ENCODE data around the gene WDR70. TPM values are rescaled to one million over a fixed set of nuclear protein-coding genes. Genes with fewer than 3 reads are reported as not detected.
"Not testable (repeated sequence)": the region's sequence is repeated elsewhere in the genome, so short reads cannot be mapped to it uniquely, and the experiment has no call there.

WDR70 gene
- total RNA-seq, 1 experiment from 2014 or later, result 28.4 TPM

GRCh38 chr5:37506722-37507121 is 127.6 kb downstream of the WDR70 start:
- no peaks in the 10 kb centered on the region for H3K36me3 ChIP-seq

GRCh38 chr5:37511646-37512045 is 132.5 kb downstream of the WDR70 start:
- no peak overlapping the region for H3K27ac ChIP-seq
- H3K36me3 ChIP-seq, result no peaks in the 10 kb centered on the region
- no peak for DNase-seq (ENCODE audit: low read depth in 1 of 2, low spot score in 2 of 2)
- H3K4me1 ChIP-seq (replicated peaks), result no peaks in the 10 kb centered on the region
- no peaks in the 10 kb centered on the region for H3K9me3 ChIP-seq (replicated peaks)
- H3K27me3 ChIP-seq (replicated peaks), result no peaks in the 10 kb centered on the region
- no peak overlapping the region for H3K4me3 ChIP-seq

More at GRCh38 chr5:37506722-37507121, 127.6 kb downstream of the WDR70 start:
- Histone ChIP-seq H3K27ac (no peak overlapping the region), H3K9me3 (replicated peaks) (no peaks in the 10 kb centered on the region), H3K4me3 (no peak overlapping the region), H3K4me1 (replicated peaks) (no peaks in the 10 kb centered on the region), H3K27me3 (replicated peaks) (no peaks in the 10 kb centered on the region)
- DNase-seq (ENCODE audit: low read depth in 1 of 2, low spot score in 2 of 2), result no peak

- Histone ChIP-seq H3K27ac (no peak overlapping the region), H3K4me1 (replicated peaks) (no peaks in the 10 kb centered on the region), H3K4me3 (no peak overlapping the region), H3K27me3 (replicated peaks) (no peaks in the 10 kb centered on the region), H3K9me3 (replicated peaks) (no peaks in the 10 kb centered on the region), H3K36me3 (peaks cover 2% of the 10 kb centered on the region; the same call in 1 of the 2 replicates)
- DNase-seq (ENCODE audit: low read depth in 1 of 2, low spot score in 2 of 2), result no peak
Measured at GRCh38 chr5:37514946-37515345, 135.8 kb downstream of the WDR70 start.

GRCh38 chr5:37517686-37518085 is 138.6 kb downstream of the WDR70 start:
- no peak for DNase-seq (ENCODE audit: low read depth in 1 of 2, low spot score in 2 of 2)
- Histone ChIP-seq H3K4me3 (no peak overlapping the region), H3K4me1 (replicated peaks) (no peaks in the 10 kb centered on the region), H3K27ac (no peak overlapping the region), H3K27me3 (replicated peaks) (no peaks in the 10 kb centered on the region), H3K36me3 (peaks cover 2% of the 10 kb centered on the region; the same call in 1 of the 2 replicates), H3K9me3 (replicated peaks) (no peaks in the 10 kb centered on the region)

- not testable (repeated sequence) for H3K4me3 ChIP-seq; H3K27ac ChIP-seq; H3K4me1 ChIP-seq (replicated peaks); DNase-seq (ENCODE audit: low read depth in 1 of 2, low spot score in 2 of 2); H3K9me3 ChIP-seq (replicated peaks); H3K36me3 ChIP-seq; H3K27me3 ChIP-seq (replicated peaks)
Measured at GRCh38 chr5:37518356-37518755, 139.2 kb downstream of the WDR70 start.

- H3K4me3 ChIP-seq, result no peak overlapping the region
- no peak for DNase-seq (ENCODE audit: low read depth in 1 of 2, low spot score in 2 of 2)
- H3K36me3 ChIP-seq, result peaks cover 2% of the 10 kb centered on the region; the same call in 1 of the 2 replicates
- no peaks in the 10 kb centered on the region for H3K9me3 ChIP-seq (replicated peaks)
- no peak overlapping the region for H3K27ac ChIP-seq
- no peaks in the 10 kb centered on the region for H3K4me1 ChIP-seq (replicated peaks)
- no peaks in the 10 kb centered on the region for H3K27me3 ChIP-seq (replicated peaks)
Measured at GRCh38 chr5:37519304-37519703, 140.2 kb downstream of the WDR70 start.

- Histone ChIP-seq H3K27me3 (replicated peaks) (no peaks in the 10 kb centered on the region), H3K4me3 (no peak overlapping the region), H3K27ac (no peak overlapping the region), H3K4me1 (replicated peaks) (no peaks in the 10 kb centered on the region), H3K9me3 (replicated peaks) (no peaks in the 10 kb centered on the region), H3K36me3 (peaks cover 2% of the 10 kb centered on the region; the same call in 1 of the 2 replicates)
- no peak for DNase-seq (ENCODE audit: low read depth in 1 of 2, low spot score in 2 of 2)
Measured at GRCh38 chr5:37519807-37520206, 140.7 kb downstream of the WDR70 start.

GRCh38 chr5:37520811-37521210 is 141.7 kb downstream of the WDR70 start:
- H3K4me3 ChIP-seq, result no peak overlapping the region
- H3K36me3 ChIP-seq, result peaks cover 2% of the 10 kb centered on the region; the same call in 1 of the 2 replicates
- H3K27ac ChIP-seq, result no peak overlapping the region
- no peaks in the 10 kb centered on the region for H3K4me1 ChIP-seq (replicated peaks)
- no peaks in the 10 kb centered on the region for H3K27me3 ChIP-seq (replicated peaks)
- DNase-seq (ENCODE audit: low read depth in 1 of 2, low spot score in 2 of 2), result no peak
- no peaks in the 10 kb centered on the region for H3K9me3 ChIP-seq (replicated peaks)

GRCh38 chr5:37532976-37533740 is 154.0 kb downstream of the WDR70 start:
- H3K4me1 ChIP-seq (replicated peaks), result no peaks in the 10 kb centered on the region
- no peak for DNase-seq (ENCODE audit: low read depth in 1 of 2, low spot score in 2 of 2)
- no peaks in the 10 kb centered on the region for H3K9me3 ChIP-seq (replicated peaks)
- H3K36me3 ChIP-seq, result no peaks in the 10 kb centered on the region
- H3K27ac ChIP-seq, result no peak overlapping the region
- no peaks in the 10 kb centered on the region for H3K27me3 ChIP-seq (replicated peaks)
- H3K4me3 ChIP-seq, result no peak overlapping the region

GRCh38 chr5:37533851-37534250 is 154.7 kb downstream of the WDR70 start:
- H3K27me3 ChIP-seq (replicated peaks), result no peaks in the 10 kb centered on the region
- no peaks in the 10 kb centered on the region for H3K36me3 ChIP-seq
- DNase-seq (ENCODE audit: low read depth in 1 of 2, low spot score in 2 of 2), result no peak

GRCh38 chr5:37539459-37539858 is 160.3 kb downstream of the WDR70 start:
- no peak for DNase-seq (ENCODE audit: low read depth in 1 of 2, low spot score in 2 of 2)
- H3K4me3 ChIP-seq, result no peak overlapping the region

More at GRCh38 chr5:37533851-37534250, 154.7 kb downstream of the WDR70 start:
- no peaks in the 10 kb centered on the region for H3K9me3 ChIP-seq (replicated peaks)
- H3K27ac ChIP-seq, result no peak overlapping the region
- no peak overlapping the region for H3K4me3 ChIP-seq
- no peaks in the 10 kb centered on the region for H3K4me1 ChIP-seq (replicated peaks)

GRCh38 chr5:37543216-37543615 is 164.1 kb downstream of the WDR70 start:
- H3K9me3 ChIP-seq (replicated peaks), result no peaks in the 10 kb centered on the region
- H3K27ac ChIP-seq, result no peak overlapping the region
- DNase-seq (ENCODE audit: low read depth in 1 of 2, low spot score in 2 of 2), result no peak
- H3K4me3 ChIP-seq, result no peak overlapping the region
- H3K36me3 ChIP-seq, result no peaks in the 10 kb centered on the region
- H3K4me1 ChIP-seq (replicated peaks), result no peaks in the 10 kb centered on the region
- no peaks in the 10 kb centered on the region for H3K27me3 ChIP-seq (replicated peaks)

More at GRCh38 chr5:37539459-37539858, 160.3 kb downstream of the WDR70 start:
- no peak overlapping the region for H3K27ac ChIP-seq
- H3K9me3 ChIP-seq (replicated peaks), result no peaks in the 10 kb centered on the region
- H3K36me3 ChIP-seq, result no peaks in the 10 kb centered on the region
- H3K27me3 ChIP-seq (replicated peaks), result no peaks in the 10 kb centered on the region
- H3K4me1 ChIP-seq (replicated peaks), result no peaks in the 10 kb centered on the region

- no peaks in the 10 kb centered on the region for H3K36me3 ChIP-seq
- no peak overlapping the region for H3K4me3 ChIP-seq
- H3K27me3 ChIP-seq (replicated peaks), result no peaks in the 10 kb centered on the region
- H3K4me1 ChIP-seq (replicated peaks), result no peaks in the 10 kb centered on the region
- no peak overlapping the region for H3K27ac ChIP-seq
- H3K9me3 ChIP-seq (replicated peaks), result no peaks in the 10 kb centered on the region
- no peak for DNase-seq (ENCODE audit: low read depth in 1 of 2, low spot score in 2 of 2)
Measured at GRCh38 chr5:37549411-37549810, 170.3 kb downstream of the WDR70 start.

GRCh38 chr5:37552161-37552560 is 173.0 kb downstream of the WDR70 start:
- no peaks in the 10 kb centered on the region for H3K9me3 ChIP-seq (replicated peaks)
- no peaks in the 10 kb centered on the region for H3K36me3 ChIP-seq
- DNase-seq (ENCODE audit: low read depth in 1 of 2, low spot score in 2 of 2), result no peak
- no peak overlapping the region for H3K4me3 ChIP-seq
- H3K27me3 ChIP-seq (replicated peaks), result no peaks in the 10 kb centered on the region
- H3K27ac ChIP-seq, result no peak overlapping the region
- no peaks in the 10 kb centered on the region for H3K4me1 ChIP-seq (replicated peaks)

All from SJSA1 (cell line).